ENCODE data around the gene PPP2R5C. TPM values are rescaled to one million over a fixed set of nuclear protein-coding genes. Genes with fewer than 3 reads are reported as not detected.
A peak's percentile ranks its signal among the peaks of the same experiment; 100 is the strongest.

PPP2R5C gene
- total RNA-seq, 1 experiment from 2014 or later = 93.0 TPM

DNA sequence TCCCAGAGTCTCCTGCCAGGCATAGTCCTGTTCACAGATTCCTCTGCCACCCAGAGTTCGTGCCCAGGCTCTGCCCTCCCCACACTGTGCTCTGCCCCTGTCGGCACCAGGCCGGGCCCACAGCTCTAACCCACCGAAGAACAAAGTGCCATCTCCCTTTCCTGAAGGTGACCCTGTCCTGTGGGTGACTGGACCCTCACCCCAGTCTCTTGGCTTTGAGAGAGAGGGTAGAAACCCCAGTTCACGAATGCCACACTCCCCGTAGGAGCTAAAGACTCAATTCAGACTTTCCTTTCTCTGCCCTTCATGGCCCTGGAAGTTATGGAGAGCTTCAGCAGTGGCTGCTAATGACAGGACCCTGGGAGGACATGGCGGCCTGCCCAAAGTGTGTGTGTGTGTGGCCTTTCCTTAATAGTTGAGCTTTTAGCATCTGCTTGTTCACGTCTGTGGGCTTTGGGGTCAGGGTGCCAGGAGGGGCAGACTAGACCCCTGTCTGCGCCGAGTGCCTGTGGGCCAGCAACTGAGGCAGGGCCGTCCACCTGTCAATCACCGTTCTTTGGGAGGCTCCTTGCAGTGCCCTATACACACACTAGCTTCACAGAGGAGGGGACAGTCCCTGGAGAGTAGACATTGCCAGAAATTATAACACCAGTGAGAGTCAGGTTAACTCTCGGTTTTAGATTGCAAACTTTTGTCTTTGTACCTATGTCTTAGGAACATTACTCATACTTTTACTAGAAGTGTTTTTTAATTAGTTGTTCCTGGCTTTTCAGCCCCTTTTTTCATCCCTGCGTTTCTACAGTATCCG lies 118.2 kb downstream of the PPP2R5C start:
- H2BK20ac ChIP-seq (ENCODE audit: low read depth, low read length, poor library complexity, severe bottlenecking) = no peak overlapping the region
- H3K4me1 Mint-ChIP-seq = peaks cover 0 to 2% of the 10 kb centered on the region in 2 experiments; a peak in 1 of 4 replicates
- no peaks in the 10 kb centered on the region for H3K9me3 ChIP-seq (ENCODE audit: control insufficient read depth, low read depth, low read length)
- no peak overlapping the region for H3K4me3 Mint-ChIP-seq
- no peak overlapping the region for H3K56ac ChIP-seq (ENCODE audit: insufficient read length, low read depth, low read length)
- peaks cover 2% of the 10 kb centered on the region; the same call in 1 of the 2 replicates for H3K79me2 ChIP-seq (ENCODE audit: insufficient read depth, low read length)
- H3K4me2 ChIP-seq (ENCODE audit: insufficient read depth, insufficient read length, low read length) = no peak overlapping the region
- no peak overlapping the region for H2BK12ac ChIP-seq (ENCODE audit: insufficient read length, low read depth, low read length)
- TF ChIP-seq, protein P1, sequence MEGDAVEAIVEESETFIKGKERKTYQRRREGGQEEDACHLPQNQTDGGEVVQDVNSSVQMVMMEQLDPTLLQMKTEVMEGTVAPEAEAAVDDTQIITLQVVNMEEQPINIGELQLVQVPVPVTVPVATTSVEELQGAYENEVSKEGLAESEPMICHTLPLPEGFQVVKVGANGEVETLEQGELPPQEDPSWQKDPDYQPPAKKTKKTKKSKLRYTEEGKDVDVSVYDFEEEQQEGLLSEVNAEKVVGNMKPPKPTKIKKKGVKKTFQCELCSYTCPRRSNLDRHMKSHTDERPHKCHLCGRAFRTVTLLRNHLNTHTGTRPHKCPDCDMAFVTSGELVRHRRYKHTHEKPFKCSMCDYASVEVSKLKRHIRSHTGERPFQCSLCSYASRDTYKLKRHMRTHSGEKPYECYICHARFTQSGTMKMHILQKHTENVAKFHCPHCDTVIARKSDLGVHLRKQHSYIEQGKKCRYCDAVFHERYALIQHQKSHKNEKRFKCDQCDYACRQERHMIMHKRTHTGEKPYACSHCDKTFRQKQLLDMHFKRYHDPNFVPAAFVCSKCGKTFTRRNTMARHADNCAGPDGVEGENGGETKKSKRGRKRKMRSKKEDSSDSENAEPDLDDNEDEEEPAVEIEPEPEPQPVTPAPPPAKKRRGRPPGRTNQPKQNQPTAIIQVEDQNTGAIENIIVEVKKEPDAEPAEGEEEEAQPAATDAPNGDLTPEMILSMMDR (conservative IDR thresholded peaks at IDR 0.05) = no peak
- H4K5ac ChIP-seq (ENCODE audit: insufficient read length, low read depth, low read length) = no peak overlapping the region
- H4K8ac ChIP-seq (replicated peaks; ENCODE audit: insufficient read length, low read depth, low read length) = no peak overlapping the region
- no peak overlapping the region for H2BK120ac ChIP-seq (ENCODE audit: low read depth, low read length, poor library complexity, severe bottlenecking)
- H3K4ac ChIP-seq (ENCODE audit: low read depth, low read length) = no peak overlapping the region
- H2AFZ ChIP-seq (ENCODE audit: low read length) = no peak overlapping the region
- peaks cover 10 to 14% (median 14%) of the 10 kb centered on the region in 3 experiments; a peak in 6 of 7 replicates for H3K36me3 Mint-ChIP-seq (ENCODE audit: insufficient read depth in 1 of 3, low read depth in 3 of 3)
- DNase-seq = no peak
- H3K23ac ChIP-seq (ENCODE audit: insufficient read length, low read depth, low read length) = no peak overlapping the region
- H3T11ph ChIP-seq (ENCODE audit: low read length) = no peak overlapping the region
- no peaks in the 10 kb centered on the region for H3K9me3 Mint-ChIP-seq
- H3K27ac ChIP-seq (ENCODE audit: insufficient read length, low read depth, low read length) = no peak overlapping the region
- no CpG with 5 or more reads among the region's 15 CpGs for WGBS (ENCODE audit: extremely low coverage, insufficient read length, low lambda C conversion rate)
- H2BK15ac ChIP-seq (ENCODE audit: low read depth, low read length) = no peak overlapping the region
- H4K20me1 ChIP-seq (ENCODE audit: control insufficient read depth, insufficient read depth, insufficient read length) = no peaks in the 10 kb centered on the region
- H3K14ac ChIP-seq (ENCODE audit: insufficient read depth, low read length) = no peak overlapping the region; the same call in 1 of the 2 replicates
- H2BK5ac ChIP-seq (ENCODE audit: insufficient read length, low read length) = no peak overlapping the region
- no peaks in the 10 kb centered on the region; the same call in 1 of the 2 replicates for H3K4me1 ChIP-seq (ENCODE audit: insufficient read depth, low read length)
- H3K27ac Mint-ChIP-seq = peak overlapping the region in 1 of 3 experiments; percentile 75; a peak in 3 of 7 replicates
- no peak overlapping the region for H3K18ac ChIP-seq (ENCODE audit: insufficient read length, low read depth, low read length)
- H3K23me2 ChIP-seq (ENCODE audit: insufficient read length, low read depth, low read length, poor library complexity, severe bottlenecking) = no peaks in the 10 kb centered on the region
- no peak overlapping the region for H3K9ac ChIP-seq (ENCODE audit: extremely low read depth, insufficient read length, low read length)
- H3K79me1 ChIP-seq (ENCODE audit: insufficient read depth, low read depth, low read length, poor library complexity, severe bottlenecking) = no peaks in the 10 kb centered on the region
- H3K27me3 Mint-ChIP-seq (ENCODE audit: low read depth) = no peaks in the 10 kb centered on the region
- H4K91ac ChIP-seq (ENCODE audit: insufficient read length, low read depth, low read length) = no peak overlapping the region
- H2AK5ac ChIP-seq (ENCODE audit: insufficient read length, low read length) = no peak overlapping the region
- H3K27me3 ChIP-seq (ENCODE audit: insufficient read depth, low read length) = no peaks in the 10 kb centered on the region
